SIG-M5 treated with dmso at 0.1 percent for 504 hours (cell line): ENCODE measurements around the gene SLC36A1.

Experiments
- DNase-seq: peaks from one replicate; lab custom pipeline; 2025; ENCODE audit not compliant: unreplicated experiment; lab: John Stamatoyannopoulos, UW

SLC36A1 gene

DNA sequence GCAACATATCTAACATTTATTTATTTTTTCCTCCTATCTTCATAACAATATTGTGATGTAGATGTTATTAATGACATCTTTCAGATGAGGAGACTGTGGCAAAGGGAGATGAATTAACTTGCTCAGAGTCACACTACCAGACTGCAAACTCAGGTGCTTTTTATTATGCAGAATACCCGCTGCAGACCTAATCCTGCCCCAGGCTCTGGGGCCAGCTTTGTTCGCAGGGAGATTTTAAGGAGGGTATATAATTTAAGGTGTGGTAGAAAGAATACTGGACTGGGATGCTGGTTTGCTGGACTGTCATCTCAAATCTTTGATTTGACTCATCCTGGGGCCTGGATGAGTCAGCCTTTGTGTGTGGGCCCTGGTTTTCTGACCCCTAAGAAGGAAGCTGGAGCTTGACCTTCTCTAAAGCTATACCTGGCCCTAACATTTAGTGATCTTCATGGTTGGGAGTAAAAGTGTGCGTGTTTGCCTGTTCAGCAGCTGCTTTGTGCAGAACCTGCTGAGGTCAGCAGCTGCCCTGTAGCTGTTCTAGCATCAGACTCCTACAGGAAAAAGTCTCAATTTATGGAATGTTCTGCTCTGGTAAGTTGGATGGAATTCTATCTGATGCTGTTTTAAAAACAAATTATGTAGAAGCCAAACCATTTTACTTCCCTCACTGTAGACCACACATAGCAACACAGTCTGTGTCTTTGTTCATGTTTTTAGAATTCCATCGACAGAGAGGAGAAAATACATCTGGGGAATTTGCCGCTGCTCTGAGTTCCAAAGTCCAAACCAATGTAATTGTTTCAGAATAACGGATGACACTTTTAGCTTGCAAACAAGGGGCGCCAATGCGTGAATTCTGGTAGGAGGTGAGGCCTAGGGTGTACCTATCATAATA is 4.5 kb downstream of the SLC36A1 start:
- no peak for DNase-seq

DNA sequence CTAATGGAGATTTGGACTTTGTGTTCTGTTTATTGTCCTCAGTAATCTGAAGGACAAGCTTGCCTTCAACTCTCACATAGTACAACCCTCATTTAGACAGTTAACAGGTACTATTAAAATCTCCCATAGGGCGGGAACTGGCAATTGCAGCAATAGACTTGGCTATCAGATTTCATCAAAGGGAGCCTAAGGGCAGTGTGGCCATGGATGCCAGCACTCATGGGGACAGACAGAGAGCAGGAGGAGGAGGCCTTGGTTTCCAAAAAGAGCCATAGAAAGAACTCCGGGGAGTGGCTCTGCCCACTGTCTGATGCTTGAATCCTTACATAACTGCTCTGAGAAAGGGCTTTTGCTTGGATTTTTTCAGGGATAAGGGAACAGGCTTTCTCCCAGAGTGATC is 6.8 kb downstream of the SLC36A1 start:
- DNase-seq, result no peak

DNA sequence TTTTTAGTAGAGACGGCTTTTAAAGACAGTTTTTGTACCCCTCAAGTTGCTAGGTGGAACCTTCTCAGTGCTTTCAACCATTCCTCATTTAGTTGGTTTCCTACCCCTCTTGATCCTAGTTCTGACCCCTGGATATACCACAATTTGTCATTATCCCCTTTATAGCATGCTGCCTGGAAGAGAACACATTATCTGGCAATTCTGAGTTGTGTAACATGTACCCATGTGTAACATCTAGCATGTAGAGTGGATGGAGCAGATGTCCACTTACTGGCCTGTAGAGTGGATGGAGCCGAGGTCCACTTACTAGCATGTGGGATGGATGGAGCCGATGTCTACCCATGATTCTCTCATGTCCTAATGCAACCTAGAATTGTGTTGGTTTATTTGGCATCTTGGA is 7.5 kb downstream of the SLC36A1 start:
- no peak for DNase-seq

DNA sequence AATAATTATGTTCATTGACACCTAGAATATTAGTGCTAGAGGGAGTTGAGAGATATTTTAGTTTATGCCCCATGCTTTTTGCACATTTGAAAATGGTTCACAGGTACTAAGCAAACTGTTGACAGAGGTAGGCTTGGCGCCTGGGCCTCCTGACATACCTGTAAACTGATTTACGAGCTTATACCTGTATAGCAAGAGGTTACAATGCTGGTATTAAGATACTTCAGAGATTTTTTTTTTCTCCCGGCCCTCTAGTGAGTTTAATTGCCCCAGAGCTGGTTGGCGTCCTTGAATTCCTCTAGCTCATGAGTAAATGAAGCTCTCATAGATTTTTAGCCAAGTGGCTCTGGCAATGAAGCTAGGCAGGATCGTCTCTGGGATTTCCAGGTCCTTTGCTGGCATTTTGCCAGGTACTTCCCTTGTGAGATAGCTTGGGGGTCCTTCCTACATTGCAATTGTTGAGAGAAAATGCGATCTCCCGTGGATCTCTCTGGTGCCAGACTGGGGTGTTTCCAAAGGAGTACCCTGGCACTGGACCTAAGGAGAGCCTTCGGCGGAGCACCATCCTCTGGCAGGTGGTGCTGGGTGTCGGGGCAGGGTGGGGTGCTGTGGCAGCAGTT is 9.0 kb downstream of the SLC36A1 start:
- DNase-seq, result no peak

DNA sequence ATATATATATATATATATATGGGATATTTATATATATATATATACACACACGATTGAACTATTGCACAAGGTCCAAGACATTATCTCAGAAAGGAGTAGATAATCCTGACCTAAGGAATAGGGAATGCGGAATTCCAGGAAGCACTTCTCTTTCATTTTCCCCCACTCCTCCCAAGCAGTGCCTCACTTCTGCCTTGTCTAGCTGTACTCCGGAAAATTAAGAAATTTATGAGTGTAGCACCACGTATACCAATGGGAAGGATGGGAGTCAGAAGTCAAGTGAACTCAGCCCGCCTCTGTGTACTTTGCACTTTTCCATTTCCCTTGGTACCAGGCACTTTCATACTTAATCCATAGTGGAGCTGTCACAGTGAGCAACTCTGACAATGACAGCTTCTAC is 10.9 kb downstream of the SLC36A1 start:
- DNase-seq, result no peak

DNA sequence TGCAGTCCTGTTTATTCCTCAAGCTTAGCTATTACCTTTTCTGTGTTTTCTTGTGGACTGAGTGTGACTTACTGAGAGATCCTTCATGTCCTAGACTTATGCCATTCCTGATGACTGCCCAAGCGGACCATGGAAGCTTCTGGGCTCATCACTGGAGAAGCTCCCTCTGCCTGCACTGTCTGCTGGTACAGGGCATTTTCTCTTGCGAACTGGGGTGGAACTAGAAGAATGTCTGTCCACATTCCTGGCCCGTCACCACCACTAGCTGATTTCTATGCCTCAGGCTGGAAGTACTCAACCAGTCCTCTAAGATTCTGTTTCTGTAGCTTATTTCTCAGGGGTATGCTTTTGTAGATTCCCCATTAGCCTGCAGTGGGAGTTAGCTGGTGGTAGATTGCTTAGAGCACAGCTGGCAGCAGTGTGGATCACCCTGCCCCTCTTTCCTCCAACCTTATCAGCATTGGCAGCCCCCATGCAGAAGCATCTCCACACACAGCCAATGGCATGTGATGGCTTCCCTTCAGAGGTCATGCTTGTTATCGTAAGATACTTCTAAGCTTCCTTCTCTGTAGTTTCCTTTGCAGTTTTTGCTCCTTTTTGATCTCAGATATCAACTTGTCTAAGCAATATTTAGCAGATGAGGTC is 12.4 kb downstream of the SLC36A1 start:
- DNase-seq, result no peak

DNA sequence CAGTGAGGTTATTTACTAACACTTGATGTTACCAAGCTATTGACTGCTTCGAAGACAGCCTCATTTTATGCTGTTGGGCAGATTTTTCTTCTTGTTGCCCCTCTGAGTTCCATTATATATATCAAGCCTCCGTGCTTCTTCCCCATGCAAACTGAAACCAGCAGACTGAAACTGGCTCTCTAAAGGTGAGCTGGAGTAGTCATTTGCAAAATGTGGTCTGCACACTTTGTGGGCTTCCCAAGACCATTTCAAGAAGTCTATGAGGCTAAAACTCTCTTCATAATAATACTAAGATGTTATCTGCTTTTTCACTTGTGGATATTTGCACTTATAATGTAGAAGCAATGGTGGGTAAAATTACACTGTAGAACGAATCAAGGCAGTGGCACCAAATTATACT is 13.9 kb downstream of the SLC36A1 start:
- no peak for DNase-seq

DNA sequence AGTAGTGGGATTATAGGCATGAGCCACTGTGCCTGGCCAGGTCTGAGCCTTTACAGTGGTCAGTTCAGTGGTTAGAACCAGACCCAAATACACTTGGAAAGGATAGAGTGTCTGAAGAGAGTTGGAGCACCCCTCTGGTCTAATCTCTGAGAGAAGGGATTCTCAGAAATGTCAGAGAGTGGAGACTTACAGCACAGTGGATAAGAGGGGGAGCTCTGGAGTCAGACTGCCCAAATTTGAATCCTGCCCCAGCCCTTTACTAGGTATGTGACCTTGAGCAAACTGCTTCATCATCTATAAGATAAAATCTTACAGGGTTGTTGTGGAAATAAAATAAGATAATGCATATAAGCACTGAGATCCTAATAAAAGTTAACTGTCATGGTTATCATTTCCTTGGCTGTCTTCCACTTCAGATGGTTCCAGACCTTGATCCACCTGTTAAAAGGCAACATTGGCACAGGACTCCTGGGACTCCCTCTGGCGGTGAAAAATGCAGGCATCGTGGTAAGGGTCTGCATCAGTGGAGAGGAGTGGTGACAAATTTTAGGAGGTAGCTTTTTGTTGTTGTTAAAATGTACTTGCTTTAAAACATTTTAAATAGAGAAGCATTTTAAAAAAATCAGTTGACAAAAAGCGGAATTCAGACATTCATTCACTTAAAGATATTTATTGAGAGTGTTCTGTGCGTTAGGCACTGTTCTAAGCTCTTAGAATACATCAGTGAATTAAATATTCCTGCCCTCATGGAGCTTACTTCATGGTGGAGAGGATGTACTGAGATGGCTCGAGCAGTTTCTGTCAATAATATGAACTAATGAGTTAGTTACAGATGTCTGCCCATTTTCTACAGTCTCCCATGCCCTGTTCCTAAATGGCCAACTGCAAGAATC is 16.0 kb downstream of the SLC36A1 start:
- DNase-seq, result no peak

DNA sequence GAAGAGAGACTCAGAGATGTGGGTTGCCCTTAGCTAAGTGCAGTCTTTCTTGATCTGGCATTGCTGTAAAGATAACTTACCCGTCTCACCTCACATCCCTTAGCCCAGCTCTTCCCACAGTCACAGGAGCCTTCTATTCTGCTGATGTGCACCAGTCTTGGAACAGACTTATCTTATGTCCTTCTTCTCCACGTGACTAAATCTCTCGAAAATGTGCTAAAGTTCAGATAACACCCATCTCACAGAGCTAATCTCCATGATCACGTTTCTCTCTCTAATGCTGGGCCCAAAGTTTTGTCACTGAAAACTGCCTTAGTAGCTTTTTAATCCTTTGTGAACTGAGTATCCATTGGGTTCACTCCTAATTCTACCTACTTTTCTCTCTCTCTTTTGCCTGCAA is 16.7 kb downstream of the SLC36A1 start:
- no peak for DNase-seq

DNA sequence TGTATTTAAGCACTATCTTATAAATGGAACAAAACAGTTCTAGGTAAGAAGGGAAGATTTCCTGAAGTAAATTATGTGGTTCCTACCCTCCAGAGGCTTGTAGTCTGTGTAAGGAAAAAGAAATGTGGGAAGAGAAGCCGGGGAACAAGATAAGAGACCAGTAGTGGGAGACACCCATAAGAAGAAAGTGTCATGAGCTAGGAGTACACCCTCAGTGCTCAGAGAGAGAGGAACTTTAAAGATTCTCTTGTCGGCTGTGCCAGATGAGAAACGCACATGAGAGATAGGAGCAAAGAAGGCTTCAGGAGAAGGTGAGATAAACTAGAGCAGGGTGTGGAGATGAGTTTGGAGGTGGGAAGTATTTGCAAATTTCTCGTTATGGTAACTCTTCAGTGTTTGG is 18.1 kb downstream of the SLC36A1 start:
- no peak for DNase-seq

DNA sequence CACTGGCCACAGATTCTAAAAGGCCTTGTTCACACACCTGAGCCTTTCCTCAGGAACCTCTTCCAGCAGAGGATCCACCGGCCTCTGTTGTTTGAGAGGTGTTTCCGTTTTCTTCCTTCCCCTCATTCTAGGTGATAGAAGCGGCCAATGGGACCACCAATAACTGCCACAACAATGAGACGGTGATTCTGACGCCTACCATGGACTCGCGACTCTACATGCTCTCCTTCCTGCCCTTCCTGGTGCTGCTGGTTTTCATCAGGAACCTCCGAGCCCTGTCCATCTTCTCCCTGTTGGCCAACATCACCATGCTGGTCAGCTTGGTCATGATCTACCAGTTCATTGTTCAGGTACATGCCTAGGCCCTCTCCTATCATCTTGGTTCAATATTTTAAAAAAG is 20.2 kb downstream of the SLC36A1 start:
- DNase-seq, result no peak

DNA sequence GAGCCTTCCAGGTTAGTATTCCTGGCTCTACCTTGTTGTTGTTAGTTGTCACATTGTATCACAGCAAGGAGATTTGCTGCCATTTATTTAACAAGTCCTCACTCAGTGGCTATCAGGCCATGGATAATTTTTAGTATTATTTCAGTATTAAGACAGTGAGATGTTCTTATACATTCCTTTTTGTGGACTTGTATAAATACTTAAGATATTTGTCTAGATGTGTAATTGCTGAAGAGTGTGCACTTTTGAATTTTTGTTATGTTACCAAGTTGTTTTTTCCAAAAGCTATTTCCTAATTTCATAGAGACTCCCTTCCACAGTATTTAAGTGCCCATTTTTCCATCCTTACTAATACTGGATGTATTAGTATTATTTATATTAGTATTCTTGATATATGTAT is 22.0 kb downstream of the SLC36A1 start:
- DNase-seq, result no peak

DNA sequence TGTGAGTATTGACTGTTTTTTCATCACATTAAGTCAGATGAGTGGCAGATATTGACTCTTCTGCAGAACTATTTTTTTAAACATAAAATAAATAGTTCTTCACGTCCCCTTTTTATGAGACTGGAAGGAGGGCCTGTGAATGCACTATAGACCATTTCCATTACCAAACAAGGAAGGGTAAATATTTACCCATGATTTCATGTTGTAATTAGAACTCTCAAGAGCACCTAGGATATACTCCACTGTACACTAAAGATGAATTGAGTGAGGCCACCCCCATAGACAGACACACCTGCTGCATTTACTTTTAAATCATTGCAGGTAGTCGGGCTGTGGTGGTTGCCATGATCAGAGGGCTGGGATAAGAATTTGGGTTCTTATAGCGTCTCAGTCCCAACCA is 22.6 kb downstream of the SLC36A1 start:
- DNase-seq, result no peak

DNA sequence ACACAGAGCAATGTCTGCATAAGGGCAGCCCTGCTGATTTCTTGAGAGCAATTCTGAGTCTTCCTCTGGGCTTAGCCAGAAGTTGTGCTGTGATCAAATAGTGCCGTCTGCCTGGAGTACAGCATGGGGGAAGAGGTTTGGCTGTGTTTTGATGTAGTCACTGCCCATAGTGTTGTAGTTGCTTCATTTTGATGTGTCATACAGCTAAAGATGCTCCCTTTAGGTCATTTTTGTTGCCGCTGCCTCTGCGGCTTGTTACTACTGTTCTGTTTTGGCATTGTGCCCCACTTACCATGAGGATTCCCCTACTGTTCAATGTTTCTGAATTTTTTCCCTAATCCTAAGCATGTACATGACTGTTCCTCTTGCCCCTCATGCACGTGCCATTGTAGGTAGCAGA is 23.0 kb downstream of the SLC36A1 start:
- DNase-seq, result no peak

DNA sequence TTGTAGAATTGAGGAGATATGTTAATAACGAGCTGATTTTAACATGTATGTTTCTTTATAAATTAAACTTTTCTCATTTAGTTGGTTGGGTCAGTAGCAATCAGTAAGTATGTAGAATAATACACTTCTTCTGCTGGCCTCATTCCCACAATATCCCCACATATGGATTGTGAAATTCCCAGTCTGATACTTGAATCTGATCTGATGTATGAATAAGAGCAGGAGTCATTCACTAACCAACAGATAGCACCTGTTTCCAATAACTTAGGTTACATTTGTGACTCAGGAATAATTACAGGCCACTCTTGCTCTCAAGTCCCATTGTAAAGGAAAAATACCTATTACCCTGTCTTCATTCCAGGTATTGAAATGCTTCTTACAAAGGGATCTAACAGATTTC is 23.9 kb downstream of the SLC36A1 start:
- DNase-seq, result no peak

DNA sequence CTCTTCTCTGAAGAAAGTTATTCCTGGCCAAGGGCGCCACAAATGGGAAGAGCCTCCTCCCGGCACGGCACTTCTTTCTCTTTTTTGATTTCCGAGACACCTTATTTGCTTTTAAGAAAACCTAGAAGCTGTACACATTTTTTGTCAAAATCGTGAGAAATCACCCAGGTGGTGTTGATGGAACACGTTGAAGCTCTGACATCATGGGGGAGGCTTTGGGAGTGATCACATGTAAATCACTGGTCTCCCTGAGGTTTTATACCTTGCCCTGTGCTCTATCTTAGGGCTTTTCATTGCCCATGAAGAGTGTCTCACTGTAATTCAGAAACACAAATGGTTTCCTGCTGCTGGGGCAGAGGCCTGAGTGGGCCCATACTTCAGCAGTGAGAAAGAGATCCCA is 27.4 kb downstream of the SLC36A1 start:
- no peak for DNase-seq

DNA sequence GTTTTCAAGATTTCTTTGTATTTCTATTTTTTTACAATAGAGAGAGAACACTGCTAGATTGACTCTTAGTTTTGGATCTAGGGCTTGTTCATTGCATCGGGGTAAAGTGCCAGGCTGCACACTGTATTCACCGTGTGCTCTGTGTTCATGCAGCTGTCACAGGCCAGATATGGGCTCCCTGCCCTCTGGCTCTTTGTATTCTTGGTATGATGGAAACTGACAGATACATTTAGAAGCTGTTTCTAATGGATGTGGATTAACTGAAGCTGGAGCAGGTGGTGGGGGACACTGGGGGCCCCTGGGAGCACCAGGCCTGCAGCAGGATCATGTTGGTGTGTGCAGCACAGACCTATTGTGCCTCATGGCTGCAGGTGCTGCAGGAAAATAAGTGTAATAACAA is 28.0 kb downstream of the SLC36A1 start:
- DNase-seq, result no peak

DNA sequence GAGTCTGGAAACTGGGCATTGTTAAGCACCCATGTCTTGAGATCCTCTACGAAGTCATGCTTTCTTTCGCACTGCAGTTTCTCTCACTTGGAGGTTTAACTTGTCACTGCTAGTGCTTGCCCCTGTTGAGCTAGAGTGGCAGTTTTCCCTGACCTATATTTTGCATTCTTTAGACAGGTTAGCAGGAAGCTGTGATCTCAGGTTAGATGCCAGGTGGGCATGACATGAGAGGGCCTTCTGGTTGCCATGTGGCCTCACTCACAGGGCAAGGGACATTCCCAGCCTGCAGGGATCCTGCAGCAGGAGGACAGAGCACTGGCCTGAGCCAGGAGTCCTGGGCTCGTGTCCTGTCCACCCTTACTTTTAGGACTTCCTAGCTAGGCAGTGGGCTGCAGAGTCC is 28.6 kb downstream of the SLC36A1 start:
- no peak for DNase-seq

DNA sequence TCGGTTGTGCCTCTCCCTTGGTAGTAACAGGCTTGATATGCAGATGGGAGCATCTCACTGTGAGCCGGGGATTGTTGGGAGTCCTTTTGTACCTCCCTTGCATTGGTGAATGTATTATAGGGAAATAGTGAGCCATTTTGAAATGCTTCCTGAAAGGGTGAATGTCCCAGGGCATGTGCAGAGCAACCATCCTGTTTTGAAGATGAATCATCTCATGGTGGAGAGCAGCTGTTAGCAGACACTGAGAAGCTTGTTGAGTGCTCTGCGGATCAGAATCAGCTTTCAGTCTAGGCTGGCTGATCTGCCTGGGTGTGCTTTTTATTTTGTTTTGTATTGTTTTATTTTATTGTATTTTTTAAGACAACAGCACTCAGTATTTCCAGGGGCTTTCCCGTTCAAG is 29.7 kb downstream of the SLC36A1 start:
- DNase-seq, result no peak

DNA sequence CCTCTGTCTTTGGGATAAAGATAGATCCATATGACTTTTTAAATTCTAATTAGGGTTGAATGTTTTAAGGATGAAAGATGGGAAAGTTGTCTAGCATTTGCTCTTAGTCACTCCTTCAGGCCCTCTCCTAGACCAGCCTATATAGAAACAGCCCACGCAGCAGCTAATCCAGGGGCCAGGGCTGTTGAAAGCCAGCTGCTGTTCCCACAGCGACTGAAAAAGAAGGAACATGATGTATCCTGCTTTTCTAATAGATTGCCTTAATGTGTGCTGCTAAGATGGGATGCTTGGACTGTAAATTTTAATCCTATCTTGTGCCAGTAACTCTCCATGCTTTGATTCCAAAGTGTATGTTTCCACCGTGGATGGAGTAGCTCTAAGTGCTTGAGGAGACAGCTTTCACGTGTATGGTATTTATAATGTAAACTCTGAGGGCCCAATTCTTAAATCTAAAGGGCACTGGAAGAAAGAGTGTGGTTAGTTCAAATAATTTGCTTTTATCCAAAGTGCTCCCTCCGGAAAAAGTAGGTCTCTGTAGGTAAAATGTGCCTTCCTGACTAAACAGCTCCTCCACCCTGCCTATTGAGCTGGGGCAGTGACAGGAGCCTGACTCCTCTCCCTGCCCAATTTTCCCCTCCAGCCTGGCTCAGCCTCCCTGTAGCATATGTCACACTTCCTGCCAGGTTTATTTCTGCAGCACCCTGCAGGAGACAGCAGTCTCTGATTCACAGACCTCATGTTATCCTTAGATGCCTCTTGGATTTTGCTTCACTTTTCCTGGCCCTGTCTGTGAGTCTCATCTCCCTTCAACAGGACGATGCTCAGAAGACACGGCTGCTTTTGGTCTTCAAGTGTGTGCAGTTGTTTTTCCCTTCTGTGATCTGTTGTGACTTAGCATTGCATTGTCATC is 33.2 kb downstream of the SLC36A1 start:
- DNase-seq, result no peak
